ENCODE data around the gene KIZ.

- TF ChIP-seq CTCF (IDR thresholded peaks at IDR 0.05): no peak
- TF ChIP-seq POLR2A (IDR thresholded peaks at IDR 0.05): no peak
Measured at GRCh38 chr20:21157006-21157405, 31.1 kb downstream of the KIZ start.
